CD14-positive monocyte (primary cell): ENCODE measurements around the gene NUP62. TPM values are rescaled to one million over a fixed set of nuclear protein-coding genes. Genes with fewer than 3 reads are reported as not detected.

Experiments
- DNase-seq, 3 donors: peaks; one replicate each; pipeline ENCODE4 v3.0.0-alpha.2; 2011 to 2022
- H2AFZ ChIP-seq: 2 replicates; pipeline ENCODE4 v1.6.0; 2012; ENCODE audit warnings: mild to moderate bottlenecking, low read depth, low read length, inconsistent platforms; ENCODE audit not compliant: insufficient read depth, poor library complexity, severe bottlenecking
- H3K27ac ChIP-seq, 2 donors: 1 replicate in 1 of 2; 2 replicates in 1 of 2; pipeline ENCODE4 v1.5.1; 2012 to 2013; ENCODE audit warnings: low read length in 2 of 2, control low read depth in 1 of 2, inconsistent platforms in 1 of 2, low read depth in 1 of 2, mild to moderate bottlenecking in 1 of 2
- H3K27me3 ChIP-seq, 2 donors: one replicate each; pipeline versions ENCODE4 v1.6.0 to v1.6.1; 2011 to 2013; ENCODE audit warnings: low read length in 2 of 2; ENCODE audit not compliant: control insufficient read depth in 2 of 2, insufficient read depth in 2 of 2
- H3K36me3 ChIP-seq, 2 donors: replicated peaks in 1 of 2; 1 replicate in 1 of 2; 2 replicates in 1 of 2; pipeline versions ENCODE4 v1.5.1 to v1.6.1; 2012 to 2013; ENCODE audit warnings: low read length in 2 of 2, control low read depth in 1 of 2, inconsistent platforms in 1 of 2, mild to moderate bottlenecking in 1 of 2; ENCODE audit not compliant: insufficient read depth in 2 of 2, control insufficient read depth in 1 of 2
- H3K4me1 ChIP-seq, 2 donors: 1 replicate in 1 of 2; 2 replicates in 1 of 2; pipeline versions ENCODE4 v1.5.1 to v1.6.1; 2012 to 2013; ENCODE audit warnings: low read length in 2 of 2, control low read depth in 1 of 2, inconsistent platforms in 1 of 2, mild to moderate bottlenecking in 1 of 2, moderate library complexity in 1 of 2; ENCODE audit not compliant: insufficient read depth in 2 of 2, control insufficient read depth in 1 of 2
- H3K4me2 ChIP-seq: replicated peaks from 2 replicates; pipeline ENCODE3; 2012; ENCODE audit warnings: low read length, moderate library complexity, mild to moderate bottlenecking; ENCODE audit not compliant: poor library complexity, severe bottlenecking; ENCODE audit errors: extremely low read depth
- H3K4me3 ChIP-seq, 3 experiments: fragments of 200-600 bp in 1 of 3; sonication (generic) in 1 of 3; replicated peaks in 1 of 3; 1 replicate in 2 of 3; 2 replicates in 1 of 3; pipeline ENCODE4 v1.5.1; 2011 to 2013; ENCODE audit warnings: low read length in 3 of 3, mild to moderate bottlenecking in 3 of 3, control low read depth in 2 of 3, low read depth in 2 of 3, inconsistent platforms in 1 of 3, moderate library complexity in 1 of 3
- H3K79me2 ChIP-seq: 2 replicates; pipeline ENCODE4 v1.6.0; 2012; ENCODE audit warnings: mild to moderate bottlenecking, control low read depth, inconsistent platforms, low read length, moderate library complexity; ENCODE audit not compliant: insufficient read depth
- H3K9ac ChIP-seq: 2 replicates; pipeline ENCODE4 v1.6.0; 2017; ENCODE audit warnings: low read length, mild to moderate bottlenecking; ENCODE audit not compliant: insufficient read depth, poor library complexity, severe bottlenecking
- H3K9me3 ChIP-seq, 2 donors: replicated peaks in 1 of 2; 1 replicate in 1 of 2; 2 replicates in 1 of 2; pipeline versions ENCODE4 v1.5.1 to v1.6.1; 2012 to 2013; ENCODE audit warnings: low read length in 2 of 2, control low read depth in 1 of 2; ENCODE audit not compliant: control insufficient read depth in 1 of 2, insufficient read depth in 1 of 2
- H4K20me1 ChIP-seq: 2 replicates; pipeline ENCODE4 v1.6.0; 2012; ENCODE audit warnings: mild to moderate bottlenecking, low read length, control low read depth, moderate library complexity; ENCODE audit not compliant: insufficient read depth
- H3K27ac Mint-ChIP-seq, 7 donors: one replicate each; pipeline ENCODE4 v1.8.0; 2020; ENCODE audit warnings: mild to moderate bottlenecking in 7 of 7, mixed read lengths in 7 of 7, moderate library complexity in 6 of 7, inconsistent platforms in 2 of 7
- H3K27me3 Mint-ChIP-seq, 3 donors: one replicate each; pipeline ENCODE4 v1.8.0; 2021 to 2022; ENCODE audit warnings: low read depth in 3 of 3, mild to moderate bottlenecking in 3 of 3, mixed read lengths in 3 of 3, moderate library complexity in 3 of 3, inconsistent platforms in 1 of 3
- H3K36me3 Mint-ChIP-seq, 2 donors: one replicate each; pipeline ENCODE4 v1.8.0; 2020; ENCODE audit warnings: mixed read lengths in 2 of 2, inconsistent platforms in 1 of 2, mild to moderate bottlenecking in 1 of 2
- H3K4me1 Mint-ChIP-seq: one replicate; pipeline ENCODE4 v1.8.0; 2020; ENCODE audit warnings: mild to moderate bottlenecking, mixed read lengths
- H3K4me3 Mint-ChIP-seq, 2 donors: one replicate each; pipeline ENCODE4 v1.8.0; 2020; ENCODE audit warnings: mild to moderate bottlenecking in 2 of 2, mixed read lengths in 2 of 2, moderate library complexity in 1 of 2
- H3K9me3 Mint-ChIP-seq, 7 donors: one replicate each; pipeline ENCODE4 v1.8.0; 2020 to 2022; ENCODE audit warnings: mixed read lengths in 7 of 7, mild to moderate bottlenecking in 6 of 7, moderate library complexity in 6 of 7, inconsistent platforms in 2 of 7
- CTCF ChIP-seq: fragments of 200-600 bp; IDR thresholded peaks from one replicate; pipeline ENCODE4 v1.8.0; 2022; ENCODE audit warnings: antibody characterized with exemption, mild to moderate bottlenecking
- WGBS: methylation state at CpG from one replicate; pipeline ENCODE4 v1.1.5; 2013; ENCODE audit warnings: missing lambda C conversion rate; ENCODE audit not compliant: insufficient coverage; 5-methylcytosine and 5-hydroxymethylcytosine counted together
- intact Hi-C, 2 donors: fragments of 100-400 bp; cut with micrococcal nuclease; formaldehyde crosslinking; loops; one replicate each; pipeline versions ENCODE4 v1.15.0 to v1.15.1; 2023
- polyA plus RNA-seq, 3 donors: library from polyadenylated mRNA; depleted of rRNA in 1 of 3; unstranded in 2 of 3; stranded (reverse) in 1 of 3; fragments of 300-500 nt in 2 of 3; fragments of >200 nt in 1 of 3; fragmentation: Illumina TruSeq in 2 of 3; gene quantifications; 1 replicate in 2 of 3; 2 replicates in 1 of 3; pipeline ENCODE4 v1.2.3, GENCODE V29; 2012 to 2021

The NUP62 gene
- polyA plus RNA-seq, 3 donors: 32.3 to 62.2 (median 48.6) TPM

- Histone ChIP-seq H3K79me2 (no peaks in the 10 kb centered on the region), H4K20me1 (peaks cover 18% of the 10 kb centered on the region), H2AFZ (no peak overlapping the region), H3K36me3 (peaks cover 0 to 13% of the 10 kb centered on the region in 2 donors), H3K9ac (no peak overlapping the region), H3K27me3 (no peaks in the 10 kb centered on the region), H3K4me2 (no peak overlapping the region), H3K9me3 (no peaks in the 10 kb centered on the region), H3K4me1 (peaks cover 14 to 16% of the 10 kb centered on the region in 2 donors), H3K4me3 (no peak overlapping the region), H3K27ac (no peak overlapping the region)
- Mint-ChIP-seq H3K27ac (no peak overlapping the region), H3K4me1 (peaks cover 18% of the 10 kb centered on the region), H3K36me3 (peaks cover 12 to 15% of the 10 kb centered on the region in 2 donors), H3K27me3 (peaks cover 5 to 16% (median 7%) of the 10 kb centered on the region in 3 donors), H3K9me3 (peaks cover 0 to 4% (median 0%) of the 10 kb centered on the region in 7 donors), H3K4me3 (peak overlapping the region in 1 of 2 donors; percentile 13)
- WGBS: 80% methylated on average over 3 of the region's 5 CpGs
- no peak for DNase-seq
- intact Hi-C loops: no loop called here
- no peak for TF ChIP-seq CTCF
Observed at GRCh38 chr19:49936549-49936948, 7.2 kb upstream of the NUP62 start.

- H3K79me2 ChIP-seq: no peaks in the 10 kb centered on the region
- no peak overlapping the region for H3K9ac ChIP-seq
- peaks cover 33% of the 10 kb centered on the region for H3K4me1 Mint-ChIP-seq
- no peak overlapping the region for H3K27ac Mint-ChIP-seq
- peaks cover 24 to 38% of the 10 kb centered on the region in 2 donors for H3K4me1 ChIP-seq
- H3K4me3 Mint-ChIP-seq: no peak overlapping the region
- WGBS: 87% methylated on average over 6 of the region's 8 CpGs
- no peaks in the 10 kb centered on the region for H3K9me3 ChIP-seq
- H3K4me2 ChIP-seq: no peak overlapping the region
- no peak overlapping the region for H3K27ac ChIP-seq
- no peak overlapping the region for H3K4me3 ChIP-seq
- peaks cover 16 to 20% of the 10 kb centered on the region in 2 donors for H3K36me3 Mint-ChIP-seq
- intact Hi-C loops: no loop called here
- peaks cover 0 to 4% (median 0%) of the 10 kb centered on the region in 7 donors for H3K9me3 Mint-ChIP-seq
- peaks cover 6 to 16% (median 12%) of the 10 kb centered on the region in 3 donors for H3K27me3 Mint-ChIP-seq
- peaks cover 3 to 22% of the 10 kb centered on the region in 2 donors for H3K36me3 ChIP-seq
- peaks cover 33% of the 10 kb centered on the region for H4K20me1 ChIP-seq
- no peaks in the 10 kb centered on the region for H3K27me3 ChIP-seq
- TF ChIP-seq CTCF: no peak
- DNase-seq: no peak
- no peak overlapping the region for H2AFZ ChIP-seq
Observed at GRCh38 chr19:49933643-49934042, 4.3 kb upstream of the NUP62 start.
